ENCODE measurements around the gene TNFRSF1B. TPM values are rescaled to one million over a fixed set of nuclear protein-coding genes. Genes with fewer than 3 reads are reported as not detected.

TNFRSF1B gene
- 16.3 TPM for polyA plus RNA-seq
- long read RNA-seq, donor 1, partial matches to known transcripts: 0 of 2 reads
- long read RNA-seq, donor 1, other reads (novel, unspliced or antisense): 0 of 2 reads
- long read RNA-seq, donor 2, transcript TNFRSF1B-201 (10 exons, 3,683 nt): major isoform, 5 of 19 reads
- long read RNA-seq, donor 2, partial matches to known transcripts: 14 of 19 reads
- long read RNA-seq, donor 2, other reads (novel, unspliced or antisense): 0 of 19 reads
- long read RNA-seq, donor 3: 0 reads
- long read RNA-seq, donor 4: 0 reads
- long read RNA-seq, donor 5, partial matches to known transcripts: 11 of 12 reads
- long read RNA-seq, donor 5, other reads (novel, unspliced or antisense): 0 of 12 reads
- long read RNA-seq, donor 6, transcript TNFRSF1B-201 (10 exons, 3,683 nt): major isoform, 5 of 15 reads
- long read RNA-seq, donor 6, partial matches to known transcripts: 10 of 15 reads
- long read RNA-seq, donor 6, other reads (novel, unspliced or antisense): 0 of 15 reads
- long read RNA-seq, donor 7: 0 reads
- long read RNA-seq, donor 8, partial matches to known transcripts: 12 of 14 reads
- long read RNA-seq, donor 8, other reads (novel, unspliced or antisense): 0 of 14 reads
- long read RNA-seq, donor 9, partial matches to known transcripts: 5 of 6 reads
- long read RNA-seq, donor 9, other reads (novel, unspliced or antisense): 0 of 6 reads
- long read RNA-seq, donor 10, partial matches to known transcripts: 8 of 11 reads
- long read RNA-seq, donor 10, other reads (novel, unspliced or antisense): 0 of 11 reads
- long read RNA-seq, donor 11, partial matches to known transcripts: 0 of 4 reads
- long read RNA-seq, donor 11, other reads (novel, unspliced or antisense): 0 of 4 reads

- peaks cover 3% of the 10 kb centered on the region for H3K4me1 ChIP-seq (ENCODE audit: control insufficient read depth, insufficient read depth, low read length)
- peaks cover 3% of the 10 kb centered on the region for H3K27me3 ChIP-seq (ENCODE audit: control insufficient read depth, insufficient read depth, low read length)
- no CpG with 5 or more reads among the region's 79 CpGs for WGBS (ENCODE audit: insufficient coverage, low lambda C conversion rate)
- no peak within 1 kb of the TSS for H3K27ac ChIP-seq (ENCODE audit: low read length)
- DNase-seq: peak in 1 of 2 donors; percentile 79
- H3K4me3 ChIP-seq (ENCODE audit: low read length): peak within 1 kb of the TSS; percentile 54
- H3K36me3 ChIP-seq (ENCODE audit: control insufficient read depth, insufficient read depth, low read length): no peaks in the 10 kb centered on the region
- H3K9me3 ChIP-seq (ENCODE audit: control insufficient read depth, low read depth, low read length): no peaks in the 10 kb centered on the region
Observed at GRCh38 chr1:12166834-12167492, at the start of gene TNFRSF1B. Gene TNFRSF1B, plus strand, starts transcription at chr1:12166991. Its CDS starts 101 bp downstream, at chr1:12167092.

- DNase-seq: no peak
- no peak overlapping the region for H3K4me3 ChIP-seq (ENCODE audit: low read length)
- peaks cover 10% of the 10 kb centered on the region for H3K27me3 ChIP-seq (ENCODE audit: control insufficient read depth, insufficient read depth, low read length)
- H3K27ac ChIP-seq (ENCODE audit: low read length): no peak overlapping the region
- no peaks in the 10 kb centered on the region for H3K9me3 ChIP-seq (ENCODE audit: control insufficient read depth, low read depth, low read length)
- H3K36me3 ChIP-seq (ENCODE audit: control insufficient read depth, insufficient read depth, low read length): no peaks in the 10 kb centered on the region
- H3K4me1 ChIP-seq (ENCODE audit: control insufficient read depth, insufficient read depth, low read length): peaks cover 11% of the 10 kb centered on the region
- no CpG with 5 or more reads among the region's 12 CpGs for WGBS (ENCODE audit: insufficient coverage, low lambda C conversion rate)
Observed at GRCh38 chr1:12121212-12122003, 45.4 kb upstream of the TNFRSF1B start.

GRCh38 chr1:12123172-12123571 lies 43.6 kb upstream of the TNFRSF1B start:
- H3K4me3 ChIP-seq (ENCODE audit: low read length): no peak overlapping the region
- H3K27me3 ChIP-seq (ENCODE audit: control insufficient read depth, insufficient read depth, low read length): peaks cover 10% of the 10 kb centered on the region
- H3K36me3 ChIP-seq (ENCODE audit: control insufficient read depth, insufficient read depth, low read length): no peaks in the 10 kb centered on the region
- no peak overlapping the region for H3K27ac ChIP-seq (ENCODE audit: low read length)
- WGBS (ENCODE audit: insufficient coverage, low lambda C conversion rate): 10% methylated on average over 2 of the region's 8 CpGs
- no peaks in the 10 kb centered on the region for H3K9me3 ChIP-seq (ENCODE audit: control insufficient read depth, low read depth, low read length)
- no peak for DNase-seq
- peaks cover 11% of the 10 kb centered on the region for H3K4me1 ChIP-seq (ENCODE audit: control insufficient read depth, insufficient read depth, low read length)

- DNase-seq: peak; percentile 52 to 54
- H3K4me3 ChIP-seq (ENCODE audit: low read length): no peak overlapping the region
- no peaks in the 10 kb centered on the region for H3K36me3 ChIP-seq (ENCODE audit: control insufficient read depth, insufficient read depth, low read length)
- no CpG with 5 or more reads among the region's 19 CpGs for WGBS (ENCODE audit: insufficient coverage, low lambda C conversion rate)
- no peak overlapping the region for H3K27ac ChIP-seq (ENCODE audit: low read length)
- H3K4me1 ChIP-seq (ENCODE audit: control insufficient read depth, insufficient read depth, low read length): peaks cover 11% of the 10 kb centered on the region
- H3K9me3 ChIP-seq (ENCODE audit: control insufficient read depth, low read depth, low read length): no peaks in the 10 kb centered on the region
- peaks cover 8% of the 10 kb centered on the region for H3K27me3 ChIP-seq (ENCODE audit: control insufficient read depth, insufficient read depth, low read length)
Observed at GRCh38 chr1:12124693-12125421, 41.9 kb upstream of the TNFRSF1B start.

- Histone ChIP-seq H3K36me3 (ENCODE audit: control insufficient read depth, insufficient read depth, low read length) (no peaks in the 10 kb centered on the region), H3K27me3 (ENCODE audit: control insufficient read depth, insufficient read depth, low read length) (peaks cover 8% of the 10 kb centered on the region)
Observed at GRCh38 chr1:12125422-12126355, 41.1 kb upstream of the TNFRSF1B start.

GRCh38 chr1:12126781-12127180 lies 40.0 kb upstream of the TNFRSF1B start:
- H3K4me3 ChIP-seq (ENCODE audit: low read length): no peak overlapping the region
- no peaks in the 10 kb centered on the region for H3K9me3 ChIP-seq (ENCODE audit: control insufficient read depth, low read depth, low read length)
- no peak overlapping the region for H3K27ac ChIP-seq (ENCODE audit: low read length)
- H3K4me1 ChIP-seq (ENCODE audit: control insufficient read depth, insufficient read depth, low read length): peaks cover 19% of the 10 kb centered on the region
- H3K27me3 ChIP-seq (ENCODE audit: control insufficient read depth, insufficient read depth, low read length): peaks cover 5% of the 10 kb centered on the region
- no peak for DNase-seq
- H3K36me3 ChIP-seq (ENCODE audit: control insufficient read depth, insufficient read depth, low read length): no peaks in the 10 kb centered on the region
- WGBS (ENCODE audit: insufficient coverage, low lambda C conversion rate): no CpG with 5 or more reads among the region's 9 CpGs

More at GRCh38 chr1:12125422-12126355, 41.1 kb upstream of the TNFRSF1B start:
- DNase-seq: no peak
- Histone ChIP-seq H3K4me3 (ENCODE audit: low read length) (no peak overlapping the region), H3K9me3 (ENCODE audit: control insufficient read depth, low read depth, low read length) (no peaks in the 10 kb centered on the region), H3K4me1 (ENCODE audit: control insufficient read depth, insufficient read depth, low read length) (peaks cover 17% of the 10 kb centered on the region), H3K27ac (ENCODE audit: low read length) (no peak overlapping the region)
- 100% methylated on average over 1 of the region's 24 CpGs for WGBS (ENCODE audit: insufficient coverage, low lambda C conversion rate)

GRCh38 chr1:12127206-12127810 lies 39.5 kb upstream of the TNFRSF1B start:
- H3K9me3 ChIP-seq (ENCODE audit: control insufficient read depth, low read depth, low read length): no peaks in the 10 kb centered on the region
- no peaks in the 10 kb centered on the region for H3K36me3 ChIP-seq (ENCODE audit: control insufficient read depth, insufficient read depth, low read length)
- peaks cover 19% of the 10 kb centered on the region for H3K4me1 ChIP-seq (ENCODE audit: control insufficient read depth, insufficient read depth, low read length)
- WGBS (ENCODE audit: insufficient coverage, low lambda C conversion rate): 83% methylated on average over 1 of the region's 10 CpGs
- peaks cover 5% of the 10 kb centered on the region for H3K27me3 ChIP-seq (ENCODE audit: control insufficient read depth, insufficient read depth, low read length)
- H3K4me3 ChIP-seq (ENCODE audit: low read length): no peak overlapping the region
- H3K27ac ChIP-seq (ENCODE audit: low read length): no peak overlapping the region
- DNase-seq: no peak

GRCh38 chr1:12128120-12128519 lies 38.7 kb upstream of the TNFRSF1B start:
- DNase-seq: no peak
- no peak overlapping the region for H3K27ac ChIP-seq (ENCODE audit: low read length)
- no peaks in the 10 kb centered on the region for H3K36me3 ChIP-seq (ENCODE audit: control insufficient read depth, insufficient read depth, low read length)
- peaks cover 5% of the 10 kb centered on the region for H3K27me3 ChIP-seq (ENCODE audit: control insufficient read depth, insufficient read depth, low read length)
- peaks cover 19% of the 10 kb centered on the region for H3K4me1 ChIP-seq (ENCODE audit: control insufficient read depth, insufficient read depth, low read length)
- no peaks in the 10 kb centered on the region for H3K9me3 ChIP-seq (ENCODE audit: control insufficient read depth, low read depth, low read length)
- no CpG with 5 or more reads among the region's 15 CpGs for WGBS (ENCODE audit: insufficient coverage, low lambda C conversion rate)
- no peak overlapping the region for H3K4me3 ChIP-seq (ENCODE audit: low read length)
